Central memory CD4-positive, alpha-beta T cell (primary cell): ENCODE results near the gene ARMC5.

ENCODE experiments used
- DNase-seq: peaks from one replicate; pipeline ENCODE4 v3.0.0; 2022

Gene ARMC5

GRCh38 chr16:31464348-31464769 lies 5.1 kb downstream of the ARMC5 start:
- DNase-seq: no peak

- DNase-seq: no peak
Measured at GRCh38 chr16:31464781-31465260, 5.5 kb downstream of the ARMC5 start.

- no peak for DNase-seq
Measured at GRCh38 chr16:31465788-31466370, 6.6 kb downstream of the ARMC5 start.

GRCh38 chr16:31466381-31466841 lies 7.1 kb downstream of the ARMC5 start:
- DNase-seq: no peak

GRCh38 chr16:31467151-31467773 lies 8.0 kb downstream of the ARMC5 start:
- DNase-seq: no peak

- DNase-seq: no peak
Measured at GRCh38 chr16:31467858-31468257, 8.6 kb downstream of the ARMC5 start.

- no peak for DNase-seq
Measured at GRCh38 chr16:31470615-31471014, 11.3 kb downstream of the ARMC5 start.

GRCh38 chr16:31471241-31471874 lies 12.1 kb downstream of the ARMC5 start:
- DNase-seq: no peak

GRCh38 chr16:31471875-31472708 lies 12.8 kb downstream of the ARMC5 start, which contains the start of gene TGFB1I1:
Gene TGFB1I1 (plus strand): TSS chr16:31472152. CDS start chr16:31472189, 37 bp downstream.
- no peak for DNase-seq

GRCh38 chr16:31472709-31473203 lies 13.5 kb downstream of the ARMC5 start:
- DNase-seq: peak; percentile 19

- DNase-seq: no peak
Measured at GRCh38 chr16:31473264-31473984, 14.1 kb downstream of the ARMC5 start.

GRCh38 chr16:31474173-31474714 lies 14.9 kb downstream of the ARMC5 start:
- DNase-seq: no peak

GRCh38 chr16:31474773-31475738 lies 15.8 kb downstream of the ARMC5 start:
- DNase-seq: no peak

- no peak for DNase-seq
Measured at GRCh38 chr16:31475946-31476302, 16.6 kb downstream of the ARMC5 start.

GRCh38 chr16:31476303-31477219 lies 17.3 kb downstream of the ARMC5 start:
- DNase-seq: peak; percentile 70

GRCh38 chr16:31477220-31478216 lies 18.2 kb downstream of the ARMC5 start:
- DNase-seq: no peak

GRCh38 chr16:31478956-31479355 lies 19.7 kb downstream of the ARMC5 start:
- no peak for DNase-seq

- DNase-seq: no peak
Measured at GRCh38 chr16:31479751-31480150, 20.4 kb downstream of the ARMC5 start.
